SW480 (cell line): ENCODE measurements around the gene ARMCX2.
A peak's percentile ranks its signal among the peaks of the same experiment; 100 is the strongest.
"Not testable (repeated sequence)": the region's sequence is repeated elsewhere in the genome, so short reads cannot be mapped to it uniquely, and the experiment has no call there.

Experiments used
- DNase-seq: peaks from one replicate; pipeline ENCODE4 v3.0.0-alpha.2; 2016; ENCODE audit warnings: low spot score

ARMCX2 gene

DNA sequence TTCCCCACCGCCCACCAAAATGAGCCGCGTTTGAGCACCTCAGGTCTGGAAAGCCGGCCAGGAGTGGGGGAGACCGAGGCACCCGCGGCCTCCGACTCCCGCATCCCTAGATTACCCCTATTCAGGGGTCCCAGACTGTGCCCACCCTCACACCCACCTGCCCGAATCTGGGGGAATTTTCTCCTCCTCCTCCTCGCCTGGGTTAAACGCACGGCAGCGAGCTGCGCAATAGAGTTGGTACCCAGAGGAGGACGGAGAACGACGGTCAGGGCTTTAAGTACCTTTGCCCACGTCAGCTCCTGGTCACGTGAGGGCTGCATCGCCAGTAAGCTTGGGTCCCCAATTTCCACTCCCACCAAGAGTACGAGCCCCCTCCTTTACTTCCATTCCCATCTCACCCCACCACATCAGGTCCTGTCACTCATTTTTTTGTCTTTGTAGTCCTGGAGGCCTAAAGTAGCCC lies at the start of gene ARMCX2:
ARMCX2 (minus strand) TSS at position 250 of the 463 bp plus-strand sequence. CDS start 2,262 bp downstream, outside the sequence.
- no peak for DNase-seq

DNA sequence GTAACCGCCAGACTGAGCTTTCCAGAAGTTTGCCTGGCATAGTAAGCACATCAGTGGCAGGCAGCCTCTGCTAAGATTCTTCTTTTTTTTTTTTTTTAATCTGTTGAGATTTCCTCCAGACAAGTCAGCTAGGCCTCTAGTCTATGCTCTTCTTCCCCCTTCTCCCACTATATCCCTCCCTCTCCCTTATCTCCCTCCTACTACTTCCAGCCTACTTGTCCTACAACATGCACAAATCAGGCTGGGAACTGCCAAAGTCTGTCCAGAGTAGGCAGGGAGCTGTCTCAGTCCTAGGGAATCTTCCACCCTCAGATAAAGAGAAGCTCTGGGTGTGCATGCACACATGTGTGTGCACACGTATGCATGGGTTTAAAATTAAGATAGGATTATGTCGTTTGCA lies 49.7 kb upstream of the ARMCX2 start:
- DNase-seq, result no peak

DNA sequence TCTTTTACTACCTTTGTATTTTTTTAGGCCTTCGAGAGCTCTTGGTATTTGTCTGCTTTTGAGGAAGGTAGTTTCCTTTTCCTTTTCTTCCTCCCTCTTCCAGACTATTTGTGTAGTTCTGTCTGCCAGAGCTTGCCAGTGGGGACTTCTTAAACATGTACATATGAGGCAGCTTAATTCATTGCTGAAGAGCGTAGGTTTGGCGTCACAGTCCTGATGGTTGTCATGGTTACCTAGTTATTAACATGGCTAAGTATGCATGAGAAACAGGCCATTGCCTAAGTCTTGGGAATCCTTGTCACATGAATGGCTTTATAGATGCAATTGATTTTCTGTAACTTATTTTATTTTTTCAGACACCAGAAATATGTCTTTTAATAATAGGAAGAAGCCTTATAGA lies 48.5 kb upstream of the ARMCX2 start:
- no peak for DNase-seq

GRCh38 chrX:101693476-101693875 lies 33.8 kb upstream of the ARMCX2 start:
- DNase-seq, result no peak

DNA sequence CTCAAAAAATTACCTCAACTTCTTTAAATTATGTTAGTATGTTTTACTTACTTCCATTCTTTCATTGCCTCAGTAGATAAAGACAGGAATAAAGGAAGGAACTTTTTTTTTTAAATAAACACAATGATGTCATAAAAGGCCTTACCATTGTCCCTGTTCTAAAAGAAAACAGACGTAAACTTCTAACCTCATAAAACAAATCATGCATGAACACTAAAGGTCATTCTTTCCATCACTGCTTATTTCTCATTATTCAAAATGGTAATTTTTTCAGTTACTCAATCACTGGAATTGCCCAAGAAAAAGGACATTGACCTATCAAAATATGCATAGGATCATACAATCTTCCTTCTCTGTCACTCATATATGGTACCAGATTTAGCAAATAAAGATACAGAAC lies 32.2 kb upstream of the ARMCX2 start:
- DNase-seq, result no peak

- DNase-seq, result no peak
These were observed 26.9 kb upstream of the ARMCX2 start for GRCh38 chrX:101686574-101686973.

GRCh38 chrX:101685923-101686322 lies 26.3 kb upstream of the ARMCX2 start:
- DNase-seq, result no peak

- DNase-seq, result peak; percentile 22
These were observed 23.1 kb upstream of the ARMCX2 start for GRCh38 chrX:101682723-101683122.

DNA sequence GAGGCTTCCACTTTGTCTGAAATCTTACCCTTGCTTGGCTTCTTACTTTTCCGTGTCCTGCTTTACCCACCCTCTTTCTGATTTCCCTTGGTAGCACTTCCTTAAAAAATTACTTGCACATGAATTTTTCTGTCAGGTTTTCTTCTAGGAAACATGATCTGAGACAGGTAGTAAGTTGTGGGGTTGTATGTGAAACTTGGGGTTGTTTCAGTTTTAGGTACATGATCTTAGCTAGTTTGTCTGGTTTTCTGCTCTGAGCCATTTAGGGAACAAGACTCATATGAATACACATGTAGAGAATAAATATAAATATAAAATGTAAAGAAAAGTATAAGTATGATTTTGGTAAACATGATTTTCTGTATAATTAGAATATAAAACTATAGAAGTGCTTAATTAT lies 17.4 kb upstream of the ARMCX2 start:
- DNase-seq, result no peak

- DNase-seq, result no peak
These were observed 16.9 kb upstream of the ARMCX2 start for GRCh38 chrX:101676571-101676970.

DNA sequence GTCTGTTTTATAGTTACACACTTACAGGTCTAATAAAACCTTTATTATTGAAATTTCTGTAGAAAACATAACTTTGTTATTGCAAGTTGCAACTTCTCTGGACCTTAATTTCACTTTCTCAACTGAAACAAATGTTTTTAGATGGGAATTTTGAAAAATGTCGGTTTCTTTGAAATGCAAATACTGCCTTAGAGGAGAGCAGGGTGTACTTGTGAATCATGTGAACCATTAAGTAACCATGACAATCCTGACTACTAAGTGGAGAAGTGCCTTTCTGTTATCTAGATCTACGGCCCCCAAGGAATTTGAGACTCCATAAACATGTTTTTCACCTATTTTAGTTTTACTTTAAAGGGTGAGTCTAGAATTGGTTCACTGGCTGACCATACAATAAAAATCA lies 8.5 kb upstream of the ARMCX2 start:
- DNase-seq, result no peak

GRCh38 chrX:101658661-101659491 lies 774 bp downstream of the ARMCX2 start:
- peak; percentile 42 for DNase-seq

GRCh38 chrX:101657495-101657894 lies 2.2 kb downstream of the ARMCX2 start:
- no peak for DNase-seq

GRCh38 chrX:101656817-101657216 lies 2.8 kb downstream of the ARMCX2 start:
- DNase-seq, result no peak

- DNase-seq, result no peak
These were observed 4.1 kb downstream of the ARMCX2 start for GRCh38 chrX:101655534-101655933.

- not testable (repeated sequence) for DNase-seq
These were observed 11.9 kb downstream of the ARMCX2 start for GRCh38 chrX:101647716-101648115.

DNA sequence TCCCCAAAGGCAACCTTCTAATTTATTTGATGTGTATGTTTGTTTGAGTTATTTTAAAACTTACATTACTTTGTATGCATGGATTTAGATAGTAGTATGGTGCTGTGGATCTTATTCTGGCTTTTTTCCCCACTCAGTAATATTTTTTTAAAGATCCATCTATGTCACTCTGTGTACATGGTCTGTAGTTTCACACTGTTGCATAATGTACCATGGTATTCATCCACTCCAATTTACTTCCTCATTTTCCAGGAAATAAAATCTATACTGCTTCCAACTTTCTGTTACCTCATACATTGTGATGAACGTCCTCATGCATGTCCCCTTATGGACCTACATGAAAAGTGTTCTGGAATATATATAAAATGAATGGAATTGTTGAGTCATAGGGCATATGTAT lies 17.6 kb downstream of the ARMCX2 start:
- DNase-seq, result no peak

GRCh38 chrX:101639583-101639982 lies 20.1 kb downstream of the ARMCX2 start:
- no peak for DNase-seq

DNA sequence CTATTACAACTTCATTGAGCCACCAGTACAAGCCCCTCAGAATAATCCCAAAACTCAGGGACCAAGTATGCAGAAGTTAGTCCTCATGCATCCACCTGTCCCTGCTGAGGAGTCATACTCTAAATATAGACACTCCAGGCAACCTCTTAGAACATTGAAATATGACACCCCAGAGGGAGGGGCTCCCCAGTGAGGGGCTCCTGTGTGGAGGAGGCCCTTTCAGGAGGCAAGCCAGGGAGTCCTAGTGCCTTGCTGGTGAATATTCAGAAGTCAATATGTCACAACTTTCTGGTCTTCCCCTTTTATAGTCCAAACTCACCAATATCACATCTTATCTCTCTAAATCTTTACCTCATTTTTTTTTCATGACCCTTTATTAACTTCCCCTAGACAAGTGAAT lies 40.3 kb downstream of the ARMCX2 start:
- DNase-seq, result peak; percentile 28

- DNase-seq, result peak; percentile 62
These were observed 42.1 kb downstream of the ARMCX2 start, which contains the start of gene ARMCX6 for GRCh38 chrX:101617211-101618191. TSS of gene ARMCX6 (minus strand) at chrX:101618000. CDS start at chrX:101616620, 1,380 bp downstream.

DNA sequence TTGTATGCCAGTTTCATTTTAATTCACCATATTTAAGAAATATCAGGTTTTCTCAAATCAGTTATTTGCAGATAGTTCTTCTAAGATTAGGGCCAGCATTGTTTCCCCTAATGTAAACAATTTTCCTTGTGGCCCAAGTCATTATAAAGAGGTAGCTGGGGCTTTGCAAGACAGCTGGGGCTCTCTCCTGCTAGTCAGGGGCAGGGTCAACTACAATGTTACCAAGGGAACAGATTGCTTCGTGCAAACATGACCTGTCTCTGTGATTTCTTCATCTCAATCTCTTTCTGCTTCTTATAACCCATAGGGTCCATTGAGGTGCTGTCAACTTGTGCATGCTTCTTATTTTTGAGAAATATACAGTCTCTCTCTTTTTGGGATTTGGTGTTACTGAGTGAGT lies 53.9 kb downstream of the ARMCX2 start:
- no peak for DNase-seq
